Measurements from ENCODE around the gene LITAF.
"Not testable (repeated sequence)": the region's sequence is repeated elsewhere in the genome, so short reads cannot be mapped to it uniquely, and the experiment has no call there.

Gene LITAF

DNA sequence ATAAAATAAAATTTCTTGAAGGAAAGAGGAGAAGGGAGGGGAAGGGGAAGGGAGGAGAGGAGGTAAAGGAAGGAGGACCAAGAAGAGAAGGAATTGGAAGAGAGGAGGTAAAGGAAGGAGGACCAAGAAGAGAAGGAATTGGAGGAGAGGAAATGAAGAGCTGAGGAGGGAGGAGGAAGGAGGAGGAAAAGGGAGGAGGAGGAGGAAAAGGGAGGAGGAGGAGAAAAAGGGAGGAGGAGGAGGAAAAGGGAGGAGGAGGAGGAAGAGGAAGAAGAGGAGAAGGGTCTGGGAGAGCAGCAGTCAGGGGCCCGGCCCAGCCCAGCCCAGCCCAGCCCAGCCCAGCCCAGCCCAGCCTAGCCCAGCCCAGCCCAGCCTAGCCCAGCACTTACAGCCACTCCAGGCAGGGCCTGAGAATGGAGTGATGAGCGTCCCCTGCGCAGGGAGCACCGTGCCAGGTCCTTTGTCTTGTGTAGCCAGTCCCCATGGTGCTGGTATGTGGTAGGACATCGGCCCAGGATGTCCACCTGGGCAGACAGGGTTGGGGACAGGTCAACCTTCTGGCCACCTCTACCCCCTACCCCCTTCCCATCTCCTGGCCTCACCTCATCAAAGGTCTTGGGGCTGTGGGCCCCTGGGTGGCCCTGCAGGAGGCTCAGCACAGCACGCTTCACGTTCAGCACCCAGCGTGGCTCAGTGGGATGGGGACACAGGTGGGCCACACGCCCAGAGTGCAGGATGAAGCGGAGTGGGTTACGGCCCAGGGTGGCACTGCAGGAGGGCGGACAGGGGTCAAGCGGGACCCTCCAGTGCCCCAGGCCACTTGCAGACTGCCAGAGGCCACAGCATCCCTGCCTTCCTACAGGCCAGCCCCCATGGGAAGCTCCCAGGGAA is 70.9 kb downstream of the LITAF start:
- no peak for ATAC-seq
- H3K36me3 Mint-ChIP-seq = peaks cover under 1% of the 10 kb centered on the region
- no peak overlapping the region for H3K27ac Mint-ChIP-seq
- H3K9me3 Mint-ChIP-seq = no peaks in the 10 kb centered on the region
- no peak overlapping the region for H3K4me3 Mint-ChIP-seq
- H3K27me3 Mint-ChIP-seq = no peaks in the 10 kb centered on the region
- H3K4me1 Mint-ChIP-seq = peaks cover 11% of the 10 kb centered on the region

- H3K27me3 Mint-ChIP-seq = no peaks in the 10 kb centered on the region
- H3K4me3 Mint-ChIP-seq = no peak overlapping the region
- H3K27ac Mint-ChIP-seq = no peak overlapping the region
- H3K36me3 Mint-ChIP-seq = no peaks in the 10 kb centered on the region
- ATAC-seq = peak; percentile 14
- H3K9me3 Mint-ChIP-seq = no peaks in the 10 kb centered on the region
- H3K4me1 Mint-ChIP-seq = no peaks in the 10 kb centered on the region
These were observed 72.4 kb downstream of the LITAF start for GRCh38 chr16:11514283-11514682.

GRCh38 chr16:11513366-11513765 is 73.4 kb downstream of the LITAF start:
- H3K4me1 Mint-ChIP-seq, H3K27me3 Mint-ChIP-seq, H3K27ac Mint-ChIP-seq, H3K9me3 Mint-ChIP-seq, H3K36me3 Mint-ChIP-seq, ATAC-seq, H3K4me3 Mint-ChIP-seq: not testable (repeated sequence)

GRCh38 chr16:11511801-11512200 is 74.9 kb downstream of the LITAF start:
- Mint-ChIP-seq H3K9me3 (no peaks in the 10 kb centered on the region), H3K36me3 (no peaks in the 10 kb centered on the region), H3K27ac (no peak overlapping the region), H3K4me1 (peaks cover 6% of the 10 kb centered on the region), H3K27me3 (no peaks in the 10 kb centered on the region), H3K4me3 (no peak overlapping the region)
- ATAC-seq = no peak

- Mint-ChIP-seq H3K27me3 (no peaks in the 10 kb centered on the region), H3K4me3 (no peak overlapping the region), H3K4me1 (peaks cover 11% of the 10 kb centered on the region), H3K9me3 (no peaks in the 10 kb centered on the region), H3K27ac (no peak overlapping the region), H3K36me3 (no peaks in the 10 kb centered on the region)
- no peak for ATAC-seq
These were observed 75.4 kb downstream of the LITAF start for GRCh38 chr16:11511328-11511727.

- no peak for ATAC-seq
- Mint-ChIP-seq H3K4me1 (peaks cover 14% of the 10 kb centered on the region), H3K27ac (no peak overlapping the region), H3K27me3 (no peaks in the 10 kb centered on the region), H3K4me3 (no peak overlapping the region), H3K9me3 (no peaks in the 10 kb centered on the region), H3K36me3 (no peaks in the 10 kb centered on the region)
These were observed 76.3 kb downstream of the LITAF start for GRCh38 chr16:11510178-11510973.

DNA sequence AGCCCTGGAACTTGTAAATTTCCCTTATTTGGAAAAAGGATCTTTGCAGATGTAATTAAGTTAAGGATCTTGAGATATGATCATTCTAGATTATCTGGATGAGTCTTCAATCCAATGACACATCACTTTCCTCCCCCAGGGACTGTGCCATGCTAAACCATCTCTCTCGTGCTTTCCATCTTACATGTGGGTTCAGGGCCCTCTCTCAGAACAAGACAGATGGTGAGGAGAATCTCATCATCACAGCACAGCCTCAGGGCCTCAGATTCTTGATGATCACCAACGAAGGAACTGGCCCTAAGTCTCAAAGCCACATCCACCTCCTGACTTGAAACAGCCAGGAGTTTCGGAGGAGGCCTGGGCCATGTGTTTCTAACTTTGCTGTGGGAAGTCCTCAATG is 78.7 kb downstream of the LITAF start:
- Mint-ChIP-seq H3K27ac (no peak overlapping the region), H3K4me1 (peaks cover 14% of the 10 kb centered on the region), H3K4me3 (no peak overlapping the region), H3K27me3 (no peaks in the 10 kb centered on the region), H3K9me3 (no peaks in the 10 kb centered on the region), H3K36me3 (no peaks in the 10 kb centered on the region)
- no peak for ATAC-seq

DNA sequence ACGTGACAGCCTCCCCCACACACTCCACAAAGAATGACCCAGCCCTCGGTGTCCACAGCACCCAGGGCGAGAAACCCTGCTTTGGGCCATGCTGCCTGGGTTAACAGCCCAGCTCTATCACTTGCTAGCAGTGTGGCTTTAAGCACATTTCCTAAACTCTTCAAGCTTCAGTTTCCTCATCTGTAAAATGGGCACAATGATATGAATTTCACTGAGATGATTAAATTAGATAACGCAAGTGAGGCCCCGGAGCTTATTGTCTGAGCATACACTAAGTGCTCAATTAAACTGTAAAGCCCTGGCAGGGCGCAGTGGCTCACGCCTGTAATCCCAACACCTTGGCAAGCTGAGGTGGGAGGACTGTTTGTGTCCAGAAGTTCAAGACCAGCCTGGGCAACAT is 79.4 kb downstream of the LITAF start:
- Mint-ChIP-seq H3K27me3 (no peaks in the 10 kb centered on the region), H3K36me3 (no peaks in the 10 kb centered on the region), H3K4me1 (peaks cover 14% of the 10 kb centered on the region), H3K9me3 (no peaks in the 10 kb centered on the region), H3K4me3 (no peak overlapping the region), H3K27ac (peak overlapping the region; percentile 81)
- ATAC-seq = no peak

GRCh38 chr16:11506741-11507305 is 79.9 kb downstream of the LITAF start:
- H3K9me3 Mint-ChIP-seq = no peaks in the 10 kb centered on the region
- no peaks in the 10 kb centered on the region for H3K36me3 Mint-ChIP-seq
- H3K27me3 Mint-ChIP-seq = no peaks in the 10 kb centered on the region
- peak; percentile 86 for ATAC-seq
- H3K4me3 Mint-ChIP-seq = peak overlapping the region; percentile 59
- H3K27ac Mint-ChIP-seq = peak overlapping the region; percentile 81
- H3K4me1 Mint-ChIP-seq = peaks cover 14% of the 10 kb centered on the region

DNA sequence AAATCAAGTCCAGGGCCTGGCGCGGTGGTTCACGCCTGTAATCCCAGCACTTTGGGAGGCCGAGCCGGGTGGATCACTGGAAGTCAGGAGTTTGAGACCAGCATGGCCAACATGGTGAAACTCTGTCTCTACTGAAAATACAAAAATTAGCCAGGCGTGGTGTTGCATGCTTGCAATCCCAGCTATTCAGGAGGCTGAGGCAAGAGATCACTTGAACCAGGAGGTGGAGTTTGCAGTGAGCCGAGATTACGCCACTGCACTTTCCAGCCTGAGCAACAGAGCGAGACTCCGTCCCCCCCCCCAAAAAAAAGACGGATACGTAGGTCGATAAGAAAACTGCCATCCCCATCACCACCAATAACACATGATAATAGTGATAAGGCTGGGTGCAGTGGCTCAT is 82.5 kb downstream of the LITAF start:
- not testable (repeated sequence) for H3K4me3 Mint-ChIP-seq, ATAC-seq, H3K27me3 Mint-ChIP-seq, H3K9me3 Mint-ChIP-seq, H3K36me3 Mint-ChIP-seq, H3K27ac Mint-ChIP-seq
- H3K4me1 Mint-ChIP-seq = peaks cover 21% of the 10 kb centered on the region

GRCh38 chr16:11503566-11503965 is 83.2 kb downstream of the LITAF start:
- Mint-ChIP-seq H3K27ac (no peak overlapping the region), H3K36me3 (no peaks in the 10 kb centered on the region), H3K9me3 (no peaks in the 10 kb centered on the region), H3K27me3 (no peaks in the 10 kb centered on the region), H3K4me1 (peaks cover 27% of the 10 kb centered on the region), H3K4me3 (no peak overlapping the region)
- no peak for ATAC-seq

DNA sequence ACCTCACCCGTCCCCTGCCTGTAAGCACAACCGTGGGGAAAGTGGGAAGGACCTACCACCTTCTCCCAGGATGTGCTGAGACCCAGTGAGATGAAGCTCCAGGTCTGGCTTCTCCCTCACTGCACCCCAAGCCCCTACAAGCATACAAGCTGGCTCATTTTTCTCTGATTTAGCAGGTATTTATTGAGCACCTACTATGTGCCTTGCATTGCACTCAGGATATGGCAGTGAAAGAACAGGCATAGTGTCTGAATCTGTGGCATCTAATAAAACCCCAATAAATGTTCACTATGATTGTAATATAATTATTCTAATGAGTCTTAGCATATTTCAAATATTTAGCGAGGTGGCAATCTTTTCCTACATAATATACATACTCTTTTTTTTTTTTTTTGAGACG is 84.5 kb downstream of the LITAF start:
- no peak overlapping the region for H3K27ac Mint-ChIP-seq

GRCh38 chr16:11501632-11502031 is 85.1 kb downstream of the LITAF start:
- Mint-ChIP-seq H3K4me1 (peaks cover 33% of the 10 kb centered on the region), H3K4me3 (no peak overlapping the region), H3K27ac (no peak overlapping the region), H3K9me3 (no peaks in the 10 kb centered on the region), H3K36me3 (no peaks in the 10 kb centered on the region), H3K27me3 (no peaks in the 10 kb centered on the region)
- ATAC-seq = no peak

More for the DNA sequence above, 84.5 kb downstream of the LITAF start:
- H3K36me3 Mint-ChIP-seq = no peaks in the 10 kb centered on the region
- no peaks in the 10 kb centered on the region for H3K9me3 Mint-ChIP-seq
- no peak overlapping the region for H3K4me3 Mint-ChIP-seq
- no peak for ATAC-seq
- peaks cover 33% of the 10 kb centered on the region for H3K4me1 Mint-ChIP-seq
- no peaks in the 10 kb centered on the region for H3K27me3 Mint-ChIP-seq

DNA sequence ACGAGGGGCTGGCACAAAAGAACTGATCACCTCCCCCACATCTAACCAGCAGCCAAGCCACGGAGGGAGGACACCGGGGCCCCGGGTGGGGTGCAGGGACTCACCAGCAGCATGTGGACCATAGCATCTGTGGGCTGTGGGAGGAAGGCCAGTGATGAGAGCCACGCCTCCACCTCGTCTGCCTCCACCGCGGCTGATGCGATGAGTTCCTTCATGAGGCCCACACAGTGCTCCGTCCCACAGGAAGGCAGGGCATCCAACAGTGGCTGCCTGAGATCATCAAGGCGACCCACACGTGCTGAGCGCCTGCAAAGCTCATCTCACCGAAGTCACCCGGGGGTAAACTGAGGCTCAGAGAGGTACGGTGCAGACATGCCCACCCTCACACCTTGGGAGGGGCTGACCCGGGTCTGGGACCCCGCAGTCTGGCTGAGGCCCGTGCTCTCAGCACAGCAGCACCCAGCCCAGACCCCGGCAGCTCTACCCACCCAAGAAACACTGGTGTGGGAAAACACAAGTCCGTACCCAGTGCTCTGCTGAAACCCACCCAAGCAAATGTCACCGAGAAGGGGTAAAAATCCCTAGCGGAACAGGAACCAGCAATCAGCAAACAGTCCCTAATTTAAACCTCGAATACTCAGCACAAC is 85.9 kb downstream of the LITAF start:
- Mint-ChIP-seq H3K4me1 (peaks cover 31% of the 10 kb centered on the region), H3K9me3 (no peaks in the 10 kb centered on the region), H3K27ac (no peak overlapping the region), H3K27me3 (no peaks in the 10 kb centered on the region), H3K36me3 (no peaks in the 10 kb centered on the region), H3K4me3 (no peak overlapping the region)
- no peak for ATAC-seq
